CD4-positive, alpha-beta T cell (primary cell): Measurements from ENCODE around the gene INSM2. TPM values are rescaled to one million over a fixed set of nuclear protein-coding genes. Genes with fewer than 3 reads are reported as not detected.

Experiments used
- ATAC-seq: fragments of 200-7000 bp; cut with Tn5 transposase; one replicate; pipeline ENCODE4 v1.10.0; 2022; ENCODE audit warnings: mild to moderate bottlenecking; ENCODE audit not compliant: poor library complexity
- CTCF ChIA-PET: fragments of 350-600 bp; sonication (Branson Sonifier 250); formaldehyde crosslinking; loops from one replicate; lab custom pipeline; 2021; ENCODE audit warnings: antibody characterized with exemption, inconsistent platforms; lab: Charles Lee
- POLR2A ChIA-PET: fragments of 350-600 bp; sonication (Branson Sonifier 250); formaldehyde crosslinking; loops from one replicate; lab custom pipeline; 2021; ENCODE audit warnings: antibody characterized with exemption, inconsistent platforms; lab: Charles Lee
- DNase-seq, 14 experiments: peaks; one replicate each; pipeline ENCODE4 v3.0.0-alpha.2; 2013 to 2020; ENCODE audit warnings: mixed read lengths in 2 of 14
- H3K27ac ChIP-seq, 2 donors: one replicate each; pipeline versions ENCODE4 v1.5.1 to v1.7.0; 2013; ENCODE audit warnings: low read length in 2 of 2, low read depth in 1 of 2, mild to moderate bottlenecking in 1 of 2
- H3K27me3 ChIP-seq, 2 experiments: 1 replicate in 1 of 2; 2 replicates in 1 of 2; pipeline versions ENCODE4 v1.6.1 to v1.7.0; 2013; ENCODE audit warnings: low read length in 2 of 2, control low read depth in 1 of 2, mild to moderate bottlenecking in 1 of 2, moderate library complexity in 1 of 2; ENCODE audit not compliant: insufficient read depth in 2 of 2, control insufficient read depth in 1 of 2
- H3K36me3 ChIP-seq: one replicate; pipeline ENCODE4 v1.6.1; 2013; ENCODE audit warnings: low read length, control low read depth; ENCODE audit not compliant: insufficient read depth
- H3K4me1 ChIP-seq: one replicate; pipeline ENCODE4 v1.6.1; 2013; ENCODE audit warnings: low read length, control low read depth; ENCODE audit not compliant: insufficient read depth
- H3K4me3 ChIP-seq: one replicate; pipeline ENCODE4 v1.5.1; 2013; ENCODE audit warnings: mild to moderate bottlenecking, low read length, moderate library complexity
- H3K9me3 ChIP-seq, 2 experiments: 1 replicate in 1 of 2; 2 replicates in 1 of 2; pipeline versions ENCODE4 v1.6.1 to v1.7.0; 2013; ENCODE audit warnings: low read length in 2 of 2, mild to moderate bottlenecking in 2 of 2, control low read depth in 1 of 2, moderate library complexity in 1 of 2; ENCODE audit not compliant: control insufficient read depth in 1 of 2, insufficient read depth in 1 of 2
- H3K27ac Mint-ChIP-seq: one replicate; pipeline ENCODE4 v1.8.0; 2020; ENCODE audit warnings: mixed read lengths
- H3K27me3 Mint-ChIP-seq: one replicate; pipeline ENCODE4 v1.8.0; 2021; ENCODE audit warnings: mixed read lengths
- H3K36me3 Mint-ChIP-seq: one replicate; pipeline ENCODE4 v1.8.0; 2021; ENCODE audit warnings: low read depth, mixed read lengths
- H3K4me1 Mint-ChIP-seq: one replicate; pipeline ENCODE4 v1.8.0; 2021; ENCODE audit warnings: low read depth, mixed read lengths
- H3K4me3 Mint-ChIP-seq: one replicate; pipeline ENCODE4 v1.8.0; 2020; ENCODE audit warnings: mild to moderate bottlenecking, mixed read lengths
- H3K9me3 Mint-ChIP-seq: one replicate; pipeline ENCODE4 v1.8.0; 2020; ENCODE audit warnings: mixed read lengths
- intact Hi-C, 2 experiments: fragments of 100-400 bp; cut with DNase I in 1 of 2; cut with micrococcal nuclease in 1 of 2; formaldehyde crosslinking; loops; one replicate each; pipeline versions ENCODE4 v1.15.1 to v1.9.0; 2023 to 2025; cut with DNase I, micrococcal nuclease
- total RNA-seq, 174 experiments: library from RNA in 2 of 174; stranded (reverse) in 2 of 174; gene quantifications; one replicate each; pipeline ENCODE4 v1.2.3 and lab custom pipeline; 2021 to 2026
- TF ChIP-seq, protein P1 (sequence below): fragments of 200-600 bp; IDR thresholded peaks from one replicate; pipeline ENCODE4 v1.8.0; 2022; ENCODE audit warnings: antibody characterized with exemption, mild to moderate bottlenecking

The INSM2 gene
- total RNA-seq, 2 experiments from 2014 or later, result not detected

DNA sequence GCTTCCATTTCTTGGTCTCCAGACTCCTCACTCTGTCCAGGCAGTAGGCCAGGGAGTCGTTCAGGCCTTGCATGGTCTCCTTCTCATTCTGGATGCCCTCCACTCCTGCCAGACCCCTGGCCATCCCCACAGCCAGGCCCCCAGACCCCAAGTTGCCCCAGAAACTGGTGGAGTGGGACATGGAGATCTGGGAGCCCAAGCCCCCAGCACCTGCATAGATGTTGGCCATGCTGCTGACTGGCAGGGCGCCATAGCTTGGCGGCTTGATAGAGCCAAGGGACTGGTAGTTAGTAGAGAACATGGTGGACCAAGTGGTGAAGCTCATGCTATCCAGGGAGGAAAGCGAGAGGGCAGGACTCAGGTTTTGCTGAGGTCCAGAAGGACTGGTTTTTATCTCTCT, 21.2 kb upstream of the INSM2 start:
- intact Hi-C loops, result no loop called here
- Histone ChIP-seq H3K27ac (no peak overlapping the region), H3K4me1 (no peaks in the 10 kb centered on the region), H3K27me3 (no peaks in the 10 kb centered on the region), H3K4me3 (no peak overlapping the region), H3K36me3 (no peaks in the 10 kb centered on the region), H3K9me3 (peaks cover 0 to 5% of the 10 kb centered on the region in 2 experiments)
- H3K9me3 Mint-ChIP-seq, result no peaks in the 10 kb centered on the region
- no peaks in the 10 kb centered on the region for H3K36me3 Mint-ChIP-seq
- ChIA-PET CTCF (interaction anchor here (1.3 kb wide), 1 partner anchor 9 kb away, joined by 3 read pairs; no protein-coding TSS in a partner anchor), POLR2A (no interaction called here)
- TF ChIP-seq, protein P1, sequence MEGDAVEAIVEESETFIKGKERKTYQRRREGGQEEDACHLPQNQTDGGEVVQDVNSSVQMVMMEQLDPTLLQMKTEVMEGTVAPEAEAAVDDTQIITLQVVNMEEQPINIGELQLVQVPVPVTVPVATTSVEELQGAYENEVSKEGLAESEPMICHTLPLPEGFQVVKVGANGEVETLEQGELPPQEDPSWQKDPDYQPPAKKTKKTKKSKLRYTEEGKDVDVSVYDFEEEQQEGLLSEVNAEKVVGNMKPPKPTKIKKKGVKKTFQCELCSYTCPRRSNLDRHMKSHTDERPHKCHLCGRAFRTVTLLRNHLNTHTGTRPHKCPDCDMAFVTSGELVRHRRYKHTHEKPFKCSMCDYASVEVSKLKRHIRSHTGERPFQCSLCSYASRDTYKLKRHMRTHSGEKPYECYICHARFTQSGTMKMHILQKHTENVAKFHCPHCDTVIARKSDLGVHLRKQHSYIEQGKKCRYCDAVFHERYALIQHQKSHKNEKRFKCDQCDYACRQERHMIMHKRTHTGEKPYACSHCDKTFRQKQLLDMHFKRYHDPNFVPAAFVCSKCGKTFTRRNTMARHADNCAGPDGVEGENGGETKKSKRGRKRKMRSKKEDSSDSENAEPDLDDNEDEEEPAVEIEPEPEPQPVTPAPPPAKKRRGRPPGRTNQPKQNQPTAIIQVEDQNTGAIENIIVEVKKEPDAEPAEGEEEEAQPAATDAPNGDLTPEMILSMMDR, result no peak
- no peak overlapping the region for H3K27ac Mint-ChIP-seq
- H3K4me3 Mint-ChIP-seq, result no peak overlapping the region
- H3K27me3 Mint-ChIP-seq, result peaks cover 5% of the 10 kb centered on the region
- no peaks in the 10 kb centered on the region for H3K4me1 Mint-ChIP-seq
- no peak for DNase-seq
- ATAC-seq, result no peak

DNA sequence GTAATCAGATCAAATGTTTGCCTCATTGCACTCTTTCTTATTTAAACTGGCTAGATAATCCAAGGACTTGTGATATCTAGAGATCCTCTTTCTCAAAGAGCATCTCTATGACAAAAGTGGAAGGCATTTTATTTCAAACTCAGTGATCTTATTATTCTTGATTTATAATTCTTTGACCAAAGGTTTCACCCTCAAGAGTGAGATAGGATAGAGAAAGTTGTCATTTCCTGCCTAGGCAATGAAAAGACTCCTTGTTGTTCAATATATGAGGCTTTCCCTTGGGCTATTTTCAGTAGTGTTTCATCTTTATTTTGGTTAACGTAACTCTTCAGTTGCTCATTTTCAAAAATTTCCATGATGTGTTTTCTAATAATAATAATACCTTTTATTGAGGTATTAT, 18.0 kb upstream of the INSM2 start:
- DNase-seq (no peak), ATAC-seq (no peak)
- Histone ChIP-seq H3K9me3 (peaks cover 0 to 5% of the 10 kb centered on the region in 2 experiments), H3K36me3 (no peaks in the 10 kb centered on the region), H3K27me3 (no peaks in the 10 kb centered on the region), H3K4me3 (no peak overlapping the region), H3K27ac (no peak overlapping the region), H3K4me1 (no peaks in the 10 kb centered on the region)
- no peaks in the 10 kb centered on the region for H3K4me1 Mint-ChIP-seq
- H3K9me3 Mint-ChIP-seq, result no peaks in the 10 kb centered on the region
- ChIA-PET POLR2A (no interaction called here), CTCF (no interaction called here)
- no peak overlapping the region for H3K27ac Mint-ChIP-seq
- H3K4me3 Mint-ChIP-seq, result no peak overlapping the region
- no peaks in the 10 kb centered on the region for H3K36me3 Mint-ChIP-seq
- H3K27me3 Mint-ChIP-seq, result peaks cover 23% of the 10 kb centered on the region
- intact Hi-C loops, result no loop called here
- TF ChIP-seq, protein P1, result no peak

DNA sequence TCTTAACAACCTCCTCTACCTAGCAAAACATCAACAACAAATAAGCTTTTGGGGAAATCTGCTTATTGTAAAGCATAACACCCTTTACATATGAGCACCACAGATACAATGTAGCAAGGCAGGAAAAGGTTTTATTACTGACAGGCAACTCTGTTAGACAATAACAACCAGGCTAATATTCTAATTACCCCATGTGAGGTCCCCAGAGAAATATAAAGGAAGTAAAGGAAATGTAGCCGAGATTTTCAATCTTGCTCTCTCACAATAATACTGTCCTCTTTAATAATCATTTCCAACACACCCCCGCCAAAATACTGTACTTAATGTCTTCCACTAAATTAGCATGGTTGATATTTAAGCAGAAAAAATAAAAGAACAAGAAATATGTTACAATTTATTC, 14.0 kb upstream of the INSM2 start:
- Histone ChIP-seq H3K4me1 (no peaks in the 10 kb centered on the region), H3K36me3 (no peaks in the 10 kb centered on the region), H3K4me3 (no peak overlapping the region), H3K27ac (no peak overlapping the region), H3K27me3 (no peaks in the 10 kb centered on the region), H3K9me3 (peaks cover 0 to 3% of the 10 kb centered on the region in 2 experiments)
- Mint-ChIP-seq H3K9me3 (no peaks in the 10 kb centered on the region), H3K36me3 (no peaks in the 10 kb centered on the region), H3K4me1 (no peaks in the 10 kb centered on the region), H3K27ac (no peak overlapping the region), H3K4me3 (no peak overlapping the region), H3K27me3 (peaks cover 40% of the 10 kb centered on the region)
- TF ChIP-seq, protein P1, result no peak
- ATAC-seq, result no peak
- intact Hi-C loops, result no loop called here
- CTCF ChIA-PET, result no interaction called here
- POLR2A ChIA-PET, result no interaction called here
- no peak for DNase-seq
